NOMO-1 treated with dmso at 0.1 percent for 144 hours (cell line): ENCODE measurements around the gene ARHGEF5.

Experiments
- DNase-seq: peaks from one replicate; lab custom pipeline; 2025; ENCODE audit not compliant: unreplicated experiment; lab: John Stamatoyannopoulos, UW

Gene ARHGEF5

DNA sequence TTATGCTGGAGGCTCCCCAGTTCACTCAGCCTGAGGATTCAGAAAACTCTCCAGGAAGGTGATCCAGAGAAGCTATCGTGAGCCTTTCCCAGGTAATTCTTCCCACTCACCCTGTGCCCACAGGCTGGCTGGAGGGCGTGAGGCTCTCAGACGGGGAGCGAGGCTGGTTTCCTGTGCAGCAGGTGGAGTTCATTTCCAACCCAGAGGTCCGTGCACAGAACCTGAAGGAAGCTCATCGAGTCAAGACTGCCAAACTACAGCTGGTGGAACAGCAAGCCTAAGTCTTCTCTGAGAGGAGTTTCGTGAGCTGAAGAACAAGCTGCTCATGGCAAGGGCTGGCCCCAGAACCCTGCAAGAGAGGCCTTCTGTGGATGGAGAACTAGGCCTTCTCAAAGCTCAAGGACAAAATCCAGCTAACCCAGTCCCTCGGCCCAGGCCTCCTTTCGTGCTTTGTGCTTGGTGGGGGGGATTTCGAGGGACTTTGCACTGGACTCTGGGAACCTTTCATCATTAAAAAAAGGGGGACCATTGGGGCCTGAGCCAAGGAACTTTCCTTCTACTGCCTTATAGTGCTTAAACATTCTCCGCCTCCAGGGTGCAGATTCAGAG, 24.7 kb downstream of the ARHGEF5 start:
- DNase-seq: no peak

DNA sequence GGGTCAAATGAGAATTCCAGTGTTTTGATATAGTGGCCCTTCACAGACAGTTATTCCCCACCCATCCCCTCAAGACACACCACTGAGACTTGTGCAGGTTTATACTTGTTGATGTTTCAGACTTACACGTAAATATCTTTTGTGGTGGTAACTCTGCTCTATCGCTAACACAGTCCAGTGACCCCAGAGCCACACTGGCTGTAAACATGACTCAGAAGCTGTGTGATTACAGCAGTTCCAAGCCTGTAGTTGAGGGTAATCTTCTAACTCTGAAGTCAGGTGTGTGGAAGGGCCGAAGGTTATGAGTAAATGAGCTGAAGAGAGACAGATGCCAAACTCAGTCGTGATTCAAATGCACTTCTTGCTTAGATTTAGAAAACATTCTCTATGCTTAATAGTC, 28.9 kb downstream of the ARHGEF5 start:
- DNase-seq: no peak

DNA sequence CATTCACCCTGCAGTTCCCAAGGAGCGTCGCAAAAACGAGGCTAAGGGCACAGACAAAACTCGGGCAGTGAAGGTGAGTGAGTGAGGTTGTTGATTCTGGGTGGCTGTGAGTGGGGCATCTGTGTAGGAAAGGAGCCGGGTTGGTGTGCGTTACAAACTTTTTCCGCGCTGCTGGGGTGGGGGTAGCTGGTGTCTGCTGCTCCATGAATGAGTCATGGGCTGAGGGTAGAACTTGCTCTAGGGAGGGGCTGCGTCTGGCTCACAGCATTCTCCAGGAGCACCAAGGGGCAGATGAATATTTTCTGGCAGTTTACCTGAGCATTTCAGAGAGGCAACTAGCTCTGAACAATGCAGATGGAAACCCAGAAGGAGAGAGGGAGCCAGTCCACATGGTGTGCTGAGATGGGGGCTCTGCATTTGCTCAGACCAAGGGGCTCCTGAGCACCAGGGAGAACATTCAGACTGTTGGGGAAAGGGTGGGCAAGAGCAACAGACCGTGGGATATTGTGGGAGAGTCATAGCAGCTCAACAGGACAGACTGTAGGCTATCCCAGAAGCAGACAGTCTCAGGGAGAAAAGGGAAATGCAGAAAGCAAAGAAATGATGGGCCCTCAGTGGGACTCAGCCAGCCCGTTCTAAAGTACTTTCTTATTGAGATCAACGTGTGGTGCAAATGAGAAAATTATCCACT, 29.5 kb downstream of the ARHGEF5 start:
- DNase-seq: no peak

DNA sequence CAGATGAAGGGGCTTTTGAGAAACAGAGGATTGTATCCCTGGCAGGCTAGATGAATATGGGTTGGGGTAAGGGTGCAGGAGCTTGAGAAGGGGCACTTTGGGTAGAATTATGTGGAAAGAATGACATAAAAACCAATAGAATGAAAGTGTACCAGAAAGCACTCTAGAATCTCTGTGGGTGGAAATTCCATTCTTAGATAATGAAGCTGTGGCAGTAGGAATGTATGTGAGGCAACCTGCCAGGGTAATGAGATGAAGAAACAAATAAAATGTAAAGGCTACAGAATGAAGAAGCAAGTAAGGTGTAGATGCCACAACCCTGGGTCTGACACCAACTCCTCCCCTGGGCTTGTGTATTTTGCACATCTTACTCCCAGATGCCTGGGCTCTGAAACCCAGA, 31.5 kb downstream of the ARHGEF5 start:
- no peak for DNase-seq

DNA sequence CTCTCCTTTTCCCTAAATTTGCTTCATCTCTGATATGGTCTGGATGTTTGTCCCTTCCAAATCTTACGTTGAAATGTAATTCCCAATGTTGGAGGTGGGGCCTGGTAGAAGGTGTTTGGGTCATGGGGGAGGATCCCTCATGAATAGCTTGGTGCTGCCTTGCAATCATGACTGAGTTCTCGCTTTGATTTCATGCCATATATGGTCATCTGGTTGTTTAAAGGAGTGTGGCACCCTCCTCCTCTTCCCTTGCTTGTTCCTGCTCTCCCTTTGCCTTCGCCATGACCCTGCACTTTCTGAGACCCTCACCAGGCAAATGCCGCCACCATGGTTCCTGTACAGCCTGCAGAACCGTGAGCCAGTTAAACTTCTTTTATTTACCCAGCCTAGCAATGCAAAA, 33.7 kb downstream of the ARHGEF5 start:
- no peak for DNase-seq

DNA sequence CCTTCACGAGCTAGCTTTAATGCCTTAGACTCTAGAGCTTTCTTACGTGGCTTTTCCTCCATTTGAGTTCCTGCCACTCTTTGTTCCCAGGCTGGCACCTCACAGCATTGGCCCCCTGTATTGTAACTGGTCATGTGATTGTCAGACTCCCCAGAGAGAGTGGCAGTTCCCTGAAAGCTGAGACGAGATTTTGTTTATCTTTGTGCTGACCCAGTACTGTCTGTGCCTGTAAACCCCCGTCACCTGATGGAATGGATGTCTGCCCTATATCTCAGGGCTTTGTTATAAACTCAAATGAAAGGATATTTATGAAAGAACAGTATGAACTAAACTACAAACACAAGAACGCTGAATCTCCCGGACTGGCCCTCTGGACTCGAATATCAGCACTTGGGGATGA, 35.3 kb downstream of the ARHGEF5 start:
- no peak for DNase-seq

DNA sequence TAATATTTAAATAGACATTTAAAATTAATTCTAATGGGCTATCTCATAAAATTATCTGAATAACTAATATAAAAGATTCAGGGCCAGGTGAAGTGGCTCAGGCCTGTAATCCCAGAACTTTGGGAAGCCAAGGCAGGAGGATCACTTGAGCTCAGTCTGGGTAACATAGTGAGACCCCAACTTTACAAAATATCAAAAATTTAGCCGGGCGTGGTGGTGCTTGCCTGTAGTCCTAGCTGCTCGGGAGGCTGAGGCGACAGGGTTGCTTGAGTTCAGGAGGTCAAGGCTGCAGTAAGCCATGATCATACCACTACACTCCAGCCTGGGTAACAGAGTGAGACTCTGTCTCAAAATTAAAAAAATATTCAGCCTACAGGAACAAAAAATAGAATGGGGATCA, 35.8 kb downstream of the ARHGEF5 start:
- no peak for DNase-seq

DNA sequence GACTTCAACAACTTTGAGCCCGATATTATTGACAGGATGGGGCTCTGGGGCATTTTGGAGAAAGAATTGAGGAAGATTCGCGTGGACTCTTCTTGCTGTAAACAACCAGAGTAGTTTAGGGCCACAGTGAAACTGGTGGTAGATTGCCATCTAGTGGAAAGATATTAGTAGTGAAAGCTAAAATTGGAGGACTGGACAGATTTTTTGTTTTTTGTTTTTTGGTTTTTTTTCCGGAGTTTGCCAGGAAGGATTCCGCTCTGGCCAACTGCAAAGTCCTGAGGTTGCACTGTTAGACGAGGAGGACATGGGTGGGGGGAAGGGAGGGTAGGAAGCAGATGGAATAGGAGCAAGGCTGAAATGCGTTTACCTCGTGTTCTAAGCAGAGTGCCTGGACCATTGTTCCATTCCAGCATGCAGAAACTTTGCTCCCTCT, 36.6 kb downstream of the ARHGEF5 start:
- peak; percentile 1 for DNase-seq

DNA sequence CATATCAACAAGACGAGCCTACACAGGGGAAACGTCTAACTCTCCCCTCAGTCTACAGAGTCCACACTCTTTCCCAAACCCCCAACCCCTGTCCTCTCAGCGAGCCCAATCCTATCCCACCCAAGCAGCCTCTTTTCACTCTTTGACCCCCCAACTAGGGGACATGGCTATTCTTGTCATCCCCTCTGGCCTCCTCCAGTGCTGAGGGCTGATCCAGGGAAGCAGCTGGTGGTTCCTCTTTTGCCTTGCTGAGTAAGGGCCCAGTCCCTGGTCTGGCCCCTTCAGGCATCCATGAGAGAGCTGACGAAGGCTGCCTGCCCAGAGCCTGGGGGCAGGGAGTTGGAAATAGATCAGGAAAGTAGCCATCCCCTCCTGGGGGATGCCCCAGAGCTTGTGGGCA, 41.9 kb downstream of the ARHGEF5 start:
- no peak for DNase-seq

DNA sequence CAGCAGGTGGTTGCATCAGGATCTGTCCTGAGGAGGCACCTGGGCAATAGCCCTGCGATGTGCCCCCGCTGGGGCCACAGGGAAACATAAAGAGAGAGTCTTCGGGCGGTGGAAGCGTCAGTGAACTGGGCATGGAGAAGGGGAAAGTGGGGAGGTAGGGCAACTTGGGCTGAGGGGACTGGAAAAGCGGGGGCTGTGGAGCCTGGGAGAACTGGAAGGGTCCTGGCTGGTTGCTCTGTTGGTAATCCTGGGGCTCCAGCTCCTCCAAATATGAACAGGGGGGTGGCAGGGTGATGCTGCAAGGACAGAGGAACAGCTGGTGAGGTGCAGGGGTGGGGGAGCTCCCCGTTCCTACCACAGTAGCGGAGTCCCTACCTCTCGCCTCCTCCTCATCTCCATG, 43.1 kb downstream of the ARHGEF5 start:
- DNase-seq: no peak

DNA sequence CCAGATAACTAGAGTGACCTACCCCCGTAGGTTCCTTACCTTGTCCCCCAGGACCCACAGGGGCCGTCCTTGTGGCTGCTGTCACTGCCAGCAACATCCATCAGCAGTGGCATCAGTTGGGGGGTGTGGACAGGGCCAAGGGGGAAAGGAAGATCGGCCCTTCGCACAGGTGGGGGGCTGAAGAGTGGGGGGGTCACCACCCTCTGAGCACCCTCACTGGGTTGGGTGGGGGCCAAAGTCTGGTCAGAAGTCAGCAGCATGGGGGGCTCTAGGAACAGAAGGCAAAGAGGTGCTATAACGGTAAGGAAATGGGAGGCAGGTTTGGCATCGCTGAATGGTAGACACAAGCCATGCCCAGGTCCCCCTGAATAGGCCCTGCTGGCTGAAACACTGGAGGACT, 43.7 kb downstream of the ARHGEF5 start:
- DNase-seq: no peak

DNA sequence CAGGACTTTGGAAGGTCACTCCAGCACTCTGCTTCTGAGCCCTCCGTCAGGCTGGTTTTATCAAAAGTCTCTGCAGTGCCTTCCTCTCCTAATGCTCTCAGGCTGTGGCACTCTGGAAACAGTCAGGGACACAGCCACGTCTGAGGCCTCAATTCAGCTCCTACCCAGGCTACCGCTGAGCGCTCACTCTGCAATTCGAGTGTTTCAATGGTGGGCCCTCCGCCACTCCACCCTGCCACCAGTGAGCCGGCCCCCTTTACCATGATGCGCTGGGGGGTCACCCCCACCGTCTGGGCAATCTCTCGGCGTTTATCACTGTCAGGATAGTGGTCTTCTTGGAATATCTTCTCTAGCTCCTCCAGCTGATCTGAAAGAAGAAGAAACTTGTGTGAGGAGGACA, 44.7 kb downstream of the ARHGEF5 start:
- DNase-seq: no peak

DNA sequence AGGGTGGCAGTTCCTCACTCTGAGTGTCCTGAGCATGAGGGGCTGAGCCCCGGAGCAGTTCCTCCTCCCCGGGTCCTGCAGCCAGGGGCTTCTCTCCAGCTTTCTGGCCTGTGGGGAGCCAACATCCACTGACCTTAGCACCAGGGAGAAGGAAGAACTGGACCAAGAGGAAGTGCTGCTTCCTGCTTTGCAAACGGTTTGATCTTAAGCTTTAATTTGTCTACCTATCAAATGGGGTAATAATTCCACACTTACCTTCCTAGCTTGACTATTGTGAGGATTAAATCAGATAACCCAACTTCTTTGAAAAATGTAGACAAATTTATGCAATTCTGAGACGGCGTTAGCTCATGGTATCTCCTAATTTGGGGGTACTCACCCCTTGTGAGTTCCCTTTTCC, 46.3 kb downstream of the ARHGEF5 start:
- no peak for DNase-seq

DNA sequence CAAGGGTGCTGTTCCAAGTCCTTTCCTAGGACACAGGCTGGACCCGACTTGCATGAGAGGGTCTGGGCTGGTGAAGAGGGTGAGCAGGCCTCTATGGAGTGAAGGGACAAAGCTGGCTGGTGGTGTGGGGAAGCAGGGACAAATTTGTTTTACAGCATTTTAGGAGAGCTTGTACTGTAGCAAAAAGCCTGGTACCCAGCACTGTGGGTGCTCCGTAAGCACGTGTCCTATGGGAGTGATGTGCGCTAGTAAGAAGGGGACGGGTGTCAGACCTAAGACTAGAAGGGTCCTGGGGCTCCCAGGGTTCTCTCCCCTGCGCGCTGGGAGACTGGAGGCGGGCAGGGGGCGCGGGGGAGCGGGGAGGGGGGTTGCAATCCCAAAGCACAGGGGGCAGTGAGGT, 47.9 kb downstream of the ARHGEF5 start:
- DNase-seq: no peak

DNA sequence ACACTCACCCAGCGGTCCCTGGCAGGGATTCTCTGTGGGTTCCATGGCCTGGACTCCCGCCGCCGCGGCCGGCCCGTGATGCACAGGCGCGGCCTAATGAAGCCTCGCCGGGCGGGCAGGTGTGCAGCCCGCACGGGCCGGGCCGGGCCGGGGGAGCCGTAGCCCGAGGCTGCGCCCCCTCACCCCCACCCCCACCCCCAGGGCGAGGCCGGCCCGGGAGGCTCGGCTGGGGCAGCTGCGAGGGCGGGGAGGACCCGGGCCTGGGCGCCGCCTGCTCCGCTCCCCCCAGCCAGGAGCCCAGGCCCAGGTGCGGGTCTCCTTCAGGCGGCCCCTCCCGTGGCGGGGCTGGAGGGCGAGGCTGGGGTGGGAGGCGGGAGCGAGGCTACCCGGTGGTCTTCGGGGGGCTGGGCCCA, 48.5 kb downstream of the ARHGEF5 start, which contains the start of gene NOBOX:
Gene NOBOX, minus strand, starts transcription at position 45 of the 413 bp plus-strand sequence.
- no peak for DNase-seq

DNA sequence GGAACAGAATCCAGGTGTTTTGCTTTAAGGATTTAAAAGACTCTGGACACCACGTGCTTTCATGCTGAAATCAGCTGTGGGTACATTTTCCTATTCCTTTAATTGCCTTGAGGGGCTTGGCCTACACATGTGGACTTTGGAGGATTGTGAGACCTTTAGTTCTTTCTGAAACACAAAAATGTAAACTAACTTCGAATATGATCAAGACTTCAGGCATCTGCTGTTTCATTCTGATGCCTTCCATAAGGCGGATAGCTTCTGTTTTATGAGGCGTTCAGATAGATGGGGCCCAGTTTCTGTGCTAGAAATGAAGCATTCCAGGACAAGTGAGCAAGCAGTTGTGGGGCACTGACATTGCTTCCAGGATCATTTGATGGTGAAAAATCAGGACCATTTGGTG, 49.7 kb downstream of the ARHGEF5 start:
- no peak for DNase-seq

DNA sequence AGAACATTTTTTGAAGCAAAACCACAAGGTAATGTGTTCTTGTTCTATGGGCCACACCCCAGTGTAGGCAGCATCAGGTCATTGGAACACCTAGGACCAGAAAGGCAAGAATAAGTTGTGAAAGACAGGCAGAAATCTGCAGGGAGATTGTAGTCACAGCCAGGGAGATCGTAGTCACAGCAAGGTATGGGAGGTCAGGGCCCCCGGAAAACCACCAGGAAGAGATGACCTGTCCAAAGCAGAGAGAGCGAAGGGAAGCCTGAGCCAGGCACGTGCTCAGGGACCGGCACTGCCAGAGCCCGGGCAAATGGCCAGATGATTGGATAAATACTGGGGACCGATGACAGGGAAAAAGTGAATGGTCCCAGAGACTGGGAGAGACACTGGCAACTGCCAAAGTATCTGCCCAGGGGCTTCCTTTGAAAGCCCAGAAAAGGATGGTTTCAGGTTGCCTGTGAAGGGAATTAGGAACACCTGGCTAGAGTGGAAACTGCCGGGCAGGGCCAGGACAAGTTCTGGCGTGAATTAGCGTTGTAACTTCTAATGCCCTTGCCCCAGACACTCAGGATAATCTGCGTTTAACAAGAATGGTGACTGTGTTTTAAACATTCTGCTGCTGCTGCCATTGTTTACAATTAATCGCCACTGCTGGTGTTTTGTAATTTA, 52.2 kb downstream of the ARHGEF5 start:
- no peak for DNase-seq

DNA sequence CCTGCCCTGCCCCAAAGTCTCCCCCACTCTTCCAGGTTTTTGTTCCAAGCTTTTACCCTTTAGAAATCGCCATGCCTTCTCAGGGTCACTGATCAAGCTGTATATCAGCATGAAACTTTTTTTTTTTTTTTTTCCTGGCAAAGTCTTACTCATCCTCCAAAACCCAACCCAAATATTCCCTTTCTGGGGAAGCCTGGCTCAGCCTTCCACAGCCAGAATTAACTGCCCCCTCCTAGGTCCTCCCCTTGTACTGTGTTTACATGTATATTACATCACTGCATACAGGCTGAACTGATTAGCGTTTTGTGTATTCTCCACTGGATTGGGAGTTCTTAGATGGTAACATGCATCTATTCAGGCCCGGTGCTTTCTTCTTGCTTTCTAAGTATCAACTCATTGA, 52.9 kb downstream of the ARHGEF5 start:
- no peak for DNase-seq

DNA sequence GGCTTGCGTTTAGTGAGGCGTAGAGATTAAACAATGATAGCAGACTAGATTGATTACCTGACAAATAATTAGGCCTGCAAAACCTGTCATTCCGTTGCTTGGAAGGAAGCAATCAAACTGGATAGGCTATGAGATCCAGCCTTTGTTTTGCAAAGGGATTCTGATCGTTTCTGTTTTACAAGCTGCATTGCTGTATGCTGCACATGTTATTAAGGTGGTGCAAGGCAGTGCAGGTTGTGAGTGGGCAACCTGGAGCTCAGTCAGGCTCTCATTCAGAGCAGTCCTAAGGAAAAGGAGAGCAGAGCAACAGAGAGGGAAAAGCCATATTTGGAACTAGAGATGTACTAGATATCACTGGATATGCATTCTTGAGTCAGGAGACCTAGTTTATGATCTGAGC, 55.2 kb downstream of the ARHGEF5 start:
- no peak for DNase-seq

DNA sequence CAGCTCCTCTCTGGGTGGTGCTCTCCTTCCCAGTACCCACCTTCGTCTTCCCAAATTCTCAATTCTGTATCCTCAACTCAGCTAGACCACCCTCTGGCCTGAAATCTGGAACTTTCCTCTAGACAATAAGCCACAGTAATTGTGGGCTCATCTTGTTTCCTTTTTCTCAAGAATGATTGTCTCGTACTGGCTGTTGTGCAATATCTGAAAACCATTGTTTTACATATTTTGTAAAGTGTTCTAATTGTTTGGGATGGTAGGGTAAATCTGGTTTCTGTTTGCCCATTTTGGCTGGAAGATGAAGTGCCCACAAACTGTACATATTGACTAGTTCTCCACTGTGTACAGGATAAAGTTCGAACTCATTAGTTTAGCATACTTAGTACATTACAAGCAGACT, 59.6 kb downstream of the ARHGEF5 start:
- DNase-seq: no peak

DNA sequence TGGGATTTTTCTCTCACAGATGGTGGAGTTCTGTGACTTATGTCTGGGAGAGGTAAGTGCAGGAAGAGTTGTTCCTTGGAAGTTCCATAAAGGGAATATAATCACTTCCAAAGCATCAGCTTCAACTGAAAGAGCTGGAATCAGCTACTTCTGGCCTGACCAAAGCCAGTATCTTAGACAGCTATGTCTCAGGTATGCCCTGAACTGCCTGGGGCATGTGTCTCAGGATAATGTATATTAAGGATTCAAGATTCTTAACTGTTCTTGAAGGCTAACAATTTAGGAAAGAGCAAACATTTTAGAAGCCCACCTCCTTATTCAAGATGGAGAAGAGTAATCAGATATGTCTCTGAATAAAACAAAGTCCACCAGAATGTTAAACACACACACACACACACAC, 60.7 kb downstream of the ARHGEF5 start:
- no peak for DNase-seq

DNA sequence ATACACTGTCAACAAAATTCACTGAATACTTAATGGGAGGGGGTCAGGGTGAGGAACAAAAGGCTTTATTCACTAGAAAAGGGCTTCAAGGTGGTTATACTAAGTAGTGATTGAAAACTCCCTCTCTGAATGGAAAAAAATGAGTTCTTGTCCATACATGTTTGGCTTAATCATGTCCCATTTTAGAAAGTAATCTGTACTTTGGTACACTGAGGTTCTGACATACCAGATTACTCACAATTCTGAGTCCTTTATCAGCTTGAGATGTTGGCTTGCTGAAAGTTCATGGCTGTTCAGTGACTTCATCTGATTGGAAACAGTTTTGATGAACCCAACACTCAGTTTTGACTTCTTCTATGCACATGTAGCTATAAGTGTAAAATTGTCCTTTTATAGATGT, 61.1 kb downstream of the ARHGEF5 start:
- DNase-seq: no peak
